Measurements from ENCODE around the gene DCTN4. TPM values are rescaled to one million over a fixed set of nuclear protein-coding genes. Genes with fewer than 3 reads are reported as not detected.

DCTN4 gene
- total and polyA plus RNA-seq, 7 donors: 17.5 to 56.0 (median 51.0) TPM

GRCh38 chr5:150710165-150710564, 48.7 kb downstream of the DCTN4 start:
- intact Hi-C loops (cut with DNase I): no loop called here
- H3K27ac ChIP-seq: no peak overlapping the region
- H3K4me3 ChIP-seq: no peak overlapping the region
- no peak for DNase-seq
- no peaks in the 10 kb centered on the region for H3K9me3 ChIP-seq
- TF ChIP-seq POLR2A (IDR thresholded peaks at IDR 0.05): no peak
- no peak for TF ChIP-seq CTCF (IDR thresholded peaks at IDR 0.05)
- no peak for TF ChIP-seq EP300 (IDR thresholded peaks at IDR 0.05)
- TF ChIP-seq POLR2AphosphoS5 (IDR thresholded peaks at IDR 0.05): no peak
- no peaks in the 10 kb centered on the region for H3K4me1 ChIP-seq
- 65% methylated on average over 2 of the region's 2 CpGs for WGBS, 2 donors
- peaks cover 8 to 74% (median 38%) of the 10 kb centered on the region in 4 donors for H3K36me3 ChIP-seq
- no peaks in the 10 kb centered on the region for H3K27me3 ChIP-seq

GRCh38 chr5:150706776-150707390, 51.9 kb downstream of the DCTN4 start:
- H3K4me1 ChIP-seq: no peaks in the 10 kb centered on the region
- TF ChIP-seq EP300 (IDR thresholded peaks at IDR 0.05) (no peak), POLR2AphosphoS5 (IDR thresholded peaks at IDR 0.05) (no peak), CTCF (IDR thresholded peaks at IDR 0.05) (no peak), POLR2A (IDR thresholded peaks at IDR 0.05) (no peak)
- intact Hi-C loops (cut with DNase I): no loop called here
- WGBS, 2 donors: 61 to 70% methylated on average over 4 of the region's 4 CpGs
- no peak for DNase-seq
- peaks cover 0 to 41% (median 16%) of the 10 kb centered on the region in 4 donors for H3K36me3 ChIP-seq
- H3K4me3 ChIP-seq: no peak overlapping the region
- no peaks in the 10 kb centered on the region for H3K27me3 ChIP-seq
- H3K27ac ChIP-seq: no peak overlapping the region
- no peaks in the 10 kb centered on the region for H3K9me3 ChIP-seq

- 19 to 67% methylated on average over 3 of the region's 3 CpGs for WGBS, 2 donors
Measured at GRCh38 chr5:150703762-150704161, 55.1 kb downstream of the DCTN4 start.

GRCh38 chr5:150700594-150701377, 58.0 kb downstream of the DCTN4 start, which contains the start of gene RBM22:
Gene RBM22, minus strand, starts transcription at chr5:150701062. Its CDS starts 77 bp downstream, at chr5:150700985.
- intact Hi-C loops (cut with DNase I): loop anchor here (2.0 to 5.0 kb wide), 4 partner anchors 43 to 146 kb away; partner anchors contain the start of genes DCTN4, IRGM and SMIM3

More at GRCh38 chr5:150703762-150704161, 55.1 kb downstream of the DCTN4 start:
- DNase-seq: no peak
- Histone ChIP-seq H3K4me3 (no peak overlapping the region), H3K36me3 (peaks cover 0 to 16% (median 4%) of the 10 kb centered on the region in 4 donors), H3K27me3 (no peaks in the 10 kb centered on the region), H3K4me1 (peaks cover 0 to 19% (median 15%) of the 10 kb centered on the region in 4 donors), H3K9me3 (no peaks in the 10 kb centered on the region), H3K27ac (no peak overlapping the region)
- TF ChIP-seq EP300 (IDR thresholded peaks at IDR 0.05): no peak
- no peak for TF ChIP-seq CTCF (IDR thresholded peaks at IDR 0.05)
- TF ChIP-seq POLR2A (IDR thresholded peaks at IDR 0.05): no peak
- TF ChIP-seq POLR2AphosphoS5 (IDR thresholded peaks at IDR 0.05): no peak
- intact Hi-C loops (cut with DNase I): loop anchor here (5.0 kb wide), 1 partner anchor 46 kb away; no protein-coding TSS in a partner anchor

More at GRCh38 chr5:150700594-150701377, 58.0 kb downstream of the DCTN4 start, which contains the start of gene RBM22:
- WGBS, 2 donors: 0 to 1% methylated on average over 59 of the region's 59 CpGs
- H3K9me3 ChIP-seq: no peaks in the 10 kb centered on the region
- H3K4me1 ChIP-seq: peaks cover 0 to 22% (median 16%) of the 10 kb centered on the region in 4 donors
- H3K36me3 ChIP-seq: peaks cover 25 to 36% (median 27%) of the 10 kb centered on the region in 4 donors
- peak within 1 kb of the TSS; percentile 94 to 98 (median 96) for H3K27ac ChIP-seq
- TF ChIP-seq POLR2A (IDR thresholded peaks at IDR 0.05) (peak; percentile 56 to 60), EP300 (IDR thresholded peaks at IDR 0.05) (peak in 1 of 4 donors; percentile 18), POLR2AphosphoS5 (IDR thresholded peaks at IDR 0.05) (peak; percentile 86 to 93 (median 91)), CTCF (IDR thresholded peaks at IDR 0.05) (peak; percentile 52 to 73 (median 63))
- no peaks in the 10 kb centered on the region for H3K27me3 ChIP-seq
- peak within 1 kb of the TSS; percentile 75 to 96 (median 92) for H3K4me3 ChIP-seq
- DNase-seq: peak; percentile 96
